ENCODE data around the gene CARS1.

Gene CARS1

DNA sequence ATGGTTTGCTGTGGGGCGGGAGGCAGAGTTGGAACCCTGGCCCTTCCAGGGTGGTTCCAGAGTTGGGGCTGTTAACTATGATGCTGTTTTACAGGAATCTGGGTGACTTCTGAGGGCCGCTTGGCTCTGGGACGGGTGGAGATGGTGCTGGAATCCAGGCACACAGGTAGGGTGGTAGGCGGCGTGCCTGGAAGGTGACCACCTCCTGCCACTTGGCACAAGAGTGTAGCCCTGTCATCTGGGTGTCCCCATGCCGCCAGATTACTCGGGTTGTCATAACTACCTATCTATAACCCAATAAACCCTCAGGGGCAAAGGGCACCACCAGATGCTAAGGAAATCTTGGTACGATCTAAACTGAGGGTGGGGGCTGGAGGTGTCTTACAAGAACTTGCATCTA lies 1.3 kb downstream of the CARS1 start:
- H3K27ac ChIP-seq (replicated peaks) = no peak overlapping the region
- no peak overlapping the region; the same call in 1 of the 2 replicates for H3K4me3 ChIP-seq (replicated peaks; ENCODE audit: insufficient read depth, low read length)
- TF ChIP-seq, protein P1, sequence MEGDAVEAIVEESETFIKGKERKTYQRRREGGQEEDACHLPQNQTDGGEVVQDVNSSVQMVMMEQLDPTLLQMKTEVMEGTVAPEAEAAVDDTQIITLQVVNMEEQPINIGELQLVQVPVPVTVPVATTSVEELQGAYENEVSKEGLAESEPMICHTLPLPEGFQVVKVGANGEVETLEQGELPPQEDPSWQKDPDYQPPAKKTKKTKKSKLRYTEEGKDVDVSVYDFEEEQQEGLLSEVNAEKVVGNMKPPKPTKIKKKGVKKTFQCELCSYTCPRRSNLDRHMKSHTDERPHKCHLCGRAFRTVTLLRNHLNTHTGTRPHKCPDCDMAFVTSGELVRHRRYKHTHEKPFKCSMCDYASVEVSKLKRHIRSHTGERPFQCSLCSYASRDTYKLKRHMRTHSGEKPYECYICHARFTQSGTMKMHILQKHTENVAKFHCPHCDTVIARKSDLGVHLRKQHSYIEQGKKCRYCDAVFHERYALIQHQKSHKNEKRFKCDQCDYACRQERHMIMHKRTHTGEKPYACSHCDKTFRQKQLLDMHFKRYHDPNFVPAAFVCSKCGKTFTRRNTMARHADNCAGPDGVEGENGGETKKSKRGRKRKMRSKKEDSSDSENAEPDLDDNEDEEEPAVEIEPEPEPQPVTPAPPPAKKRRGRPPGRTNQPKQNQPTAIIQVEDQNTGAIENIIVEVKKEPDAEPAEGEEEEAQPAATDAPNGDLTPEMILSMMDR (IDR thresholded peaks at IDR 0.05; ENCODE audit: insufficient read depth, low read length) = no peak
- no peak for TF ChIP-seq SPI1 (IDR thresholded peaks at IDR 0.05; ENCODE audit: borderline replicate concordance, low read depth)
- H3K27me3 ChIP-seq (ENCODE audit: insufficient read depth, poor library complexity, severe bottlenecking) = no peaks in the 10 kb centered on the region
- DNase-seq (ENCODE audit: low read depth in 1 of 2, low spot score in 1 of 2) = no peak

DNA sequence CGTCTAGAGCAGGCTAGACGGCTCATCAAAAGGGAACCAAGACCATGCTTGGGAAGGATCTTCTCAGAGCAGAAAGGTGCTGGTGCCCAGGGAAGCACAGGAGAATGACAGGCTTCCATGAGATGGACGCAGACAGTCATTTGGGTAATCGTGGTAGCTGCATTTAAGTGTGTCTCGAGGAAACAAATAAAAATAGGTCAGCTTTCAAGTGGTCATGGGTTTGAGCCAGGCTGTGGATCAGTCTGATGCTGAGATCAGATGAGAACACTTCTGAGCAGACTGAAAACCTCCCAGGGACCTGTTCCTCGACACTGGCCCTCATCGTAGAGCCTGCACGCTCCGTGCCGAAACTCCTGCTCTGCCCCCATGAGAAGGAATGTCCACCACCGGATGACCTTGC lies 4.7 kb downstream of the CARS1 start:
- Histone ChIP-seq H3K4me3 (replicated peaks; ENCODE audit: insufficient read depth, low read length) (no peak overlapping the region), H3K27me3 (ENCODE audit: insufficient read depth, poor library complexity, severe bottlenecking) (no peaks in the 10 kb centered on the region), H3K27ac (replicated peaks) (no peak overlapping the region)
- DNase-seq (ENCODE audit: low read depth in 1 of 2, low spot score in 1 of 2) = no peak
- no peak for TF ChIP-seq POLR2AphosphoS5 (IDR thresholded peaks at IDR 0.05; ENCODE audit: low read depth)
- no peak for TF ChIP-seq SPI1 (IDR thresholded peaks at IDR 0.05; ENCODE audit: borderline replicate concordance, low read depth)
- TF ChIP-seq GABPA (IDR thresholded peaks at IDR 0.05; ENCODE audit: low read depth) = no peak
- TF ChIP-seq, protein P2, sequence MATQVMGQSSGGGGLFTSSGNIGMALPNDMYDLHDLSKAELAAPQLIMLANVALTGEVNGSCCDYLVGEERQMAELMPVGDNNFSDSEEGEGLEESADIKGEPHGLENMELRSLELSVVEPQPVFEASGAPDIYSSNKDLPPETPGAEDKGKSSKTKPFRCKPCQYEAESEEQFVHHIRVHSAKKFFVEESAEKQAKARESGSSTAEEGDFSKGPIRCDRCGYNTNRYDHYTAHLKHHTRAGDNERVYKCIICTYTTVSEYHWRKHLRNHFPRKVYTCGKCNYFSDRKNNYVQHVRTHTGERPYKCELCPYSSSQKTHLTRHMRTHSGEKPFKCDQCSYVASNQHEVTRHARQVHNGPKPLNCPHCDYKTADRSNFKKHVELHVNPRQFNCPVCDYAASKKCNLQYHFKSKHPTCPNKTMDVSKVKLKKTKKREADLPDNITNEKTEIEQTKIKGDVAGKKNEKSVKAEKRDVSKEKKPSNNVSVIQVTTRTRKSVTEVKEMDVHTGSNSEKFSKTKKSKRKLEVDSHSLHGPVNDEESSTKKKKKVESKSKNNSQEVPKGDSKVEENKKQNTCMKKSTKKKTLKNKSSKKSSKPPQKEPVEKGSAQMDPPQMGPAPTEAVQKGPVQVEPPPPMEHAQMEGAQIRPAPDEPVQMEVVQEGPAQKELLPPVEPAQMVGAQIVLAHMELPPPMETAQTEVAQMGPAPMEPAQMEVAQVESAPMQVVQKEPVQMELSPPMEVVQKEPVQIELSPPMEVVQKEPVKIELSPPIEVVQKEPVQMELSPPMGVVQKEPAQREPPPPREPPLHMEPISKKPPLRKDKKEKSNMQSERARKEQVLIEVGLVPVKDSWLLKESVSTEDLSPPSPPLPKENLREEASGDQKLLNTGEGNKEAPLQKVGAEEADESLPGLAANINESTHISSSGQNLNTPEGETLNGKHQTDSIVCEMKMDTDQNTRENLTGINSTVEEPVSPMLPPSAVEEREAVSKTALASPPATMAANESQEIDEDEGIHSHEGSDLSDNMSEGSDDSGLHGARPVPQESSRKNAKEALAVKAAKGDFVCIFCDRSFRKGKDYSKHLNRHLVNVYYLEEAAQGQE (IDR thresholded peaks at IDR 0.05; ENCODE audit: insufficient replicate concordance, low read depth) = no peak
- TF ChIP-seq, protein P1 (IDR thresholded peaks at IDR 0.05; ENCODE audit: insufficient read depth, low read length) = no peak

DNA sequence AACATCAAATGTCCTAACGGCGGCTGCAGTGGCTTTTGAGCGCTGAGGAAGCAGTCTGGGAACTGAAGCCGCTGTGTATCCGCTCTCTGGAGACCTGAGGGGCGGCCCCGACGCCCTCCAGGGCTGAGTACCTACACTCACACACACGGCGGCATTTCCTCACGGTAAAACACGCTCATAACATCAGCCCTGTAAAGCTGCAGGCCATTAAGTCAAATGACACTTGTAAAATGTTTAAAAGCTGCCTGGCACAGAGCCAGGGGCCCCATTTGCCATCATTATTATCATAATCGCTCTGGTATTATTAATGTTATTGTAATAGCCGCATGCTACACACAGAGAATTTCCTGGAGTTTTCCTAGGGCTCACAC lies 5.1 kb downstream of the CARS1 start:
- Histone ChIP-seq H3K27ac (replicated peaks) (no peak overlapping the region), H3K27me3 (ENCODE audit: insufficient read depth, poor library complexity, severe bottlenecking) (no peaks in the 10 kb centered on the region), H3K4me3 (replicated peaks; ENCODE audit: insufficient read depth, low read length) (no peak overlapping the region)
- TF ChIP-seq, protein P1 (IDR thresholded peaks at IDR 0.05; ENCODE audit: insufficient read depth, low read length) = no peak
- TF ChIP-seq, protein P2 (IDR thresholded peaks at IDR 0.05; ENCODE audit: insufficient replicate concordance, low read depth) = no peak
- TF ChIP-seq POLR2AphosphoS5 (IDR thresholded peaks at IDR 0.05; ENCODE audit: low read depth) = no peak
- TF ChIP-seq GABPA (IDR thresholded peaks at IDR 0.05; ENCODE audit: low read depth) = no peak
- TF ChIP-seq SPI1 (IDR thresholded peaks at IDR 0.05; ENCODE audit: borderline replicate concordance, low read depth) = no peak
- no peak for DNase-seq (ENCODE audit: low read depth in 1 of 2, low spot score in 1 of 2)

All from HL-60 (cell line).